Activated CD8-positive, alpha-beta memory T cell treated with anti-CD3 and anti-CD28 coated beads, Interleukin-2, amount 50 U/mL, for 1 hour (primary cell): ENCODE measurements around the gene NR3C2.
"Not testable (repeated sequence)": the region's sequence is repeated elsewhere in the genome, so short reads cannot be mapped to it uniquely, and the experiment has no call there.

ENCODE experiments used
- DNase-seq: peaks from one replicate; pipeline ENCODE4 v3.0.0-alpha.2; 2020; ENCODE audit errors: extremely low read depth

NR3C2 gene

DNA sequence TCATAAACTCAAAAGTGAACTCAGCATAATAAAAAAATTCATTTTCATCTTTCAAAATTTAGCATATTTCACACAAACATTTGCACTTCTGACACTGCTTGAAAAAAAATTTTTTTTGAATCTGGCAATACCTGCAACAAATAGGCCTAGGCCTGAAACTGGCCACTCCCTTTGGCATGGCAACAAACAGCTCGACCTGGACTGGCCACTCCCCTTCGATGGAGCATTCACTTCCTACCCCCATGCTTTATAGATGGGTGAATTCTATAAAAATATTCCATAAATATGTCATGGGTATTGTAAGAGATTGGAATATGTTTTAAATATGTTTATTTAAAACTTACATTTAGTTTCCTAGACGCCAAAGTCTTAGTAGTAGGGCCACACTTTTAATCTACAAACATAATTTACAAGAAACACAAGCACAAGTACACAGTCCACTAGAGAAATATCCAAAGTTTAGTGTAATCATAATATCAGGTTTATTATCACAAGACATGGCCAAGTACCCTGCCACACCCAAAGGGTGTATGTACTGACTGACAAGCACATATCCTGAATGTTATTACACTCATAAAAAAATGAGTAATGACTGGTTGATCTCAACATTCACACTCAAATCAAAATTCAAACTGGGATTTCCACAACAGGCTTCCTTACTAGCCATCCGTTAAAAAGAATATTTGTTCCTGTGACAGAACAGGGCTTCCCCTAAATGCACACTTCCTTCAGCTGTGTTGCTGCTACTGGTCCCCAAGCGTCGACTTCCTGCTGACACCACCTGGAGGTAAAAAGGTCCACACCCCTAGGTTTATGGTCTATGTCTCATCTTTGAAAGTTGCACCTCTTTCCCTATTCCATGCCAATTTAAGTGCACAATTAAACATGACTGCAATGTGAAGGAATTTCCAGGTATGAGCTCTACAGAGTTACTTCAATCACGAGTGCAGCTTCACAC lies 271.5 kb downstream of the NR3C2 start:
- DNase-seq, result no peak

DNA sequence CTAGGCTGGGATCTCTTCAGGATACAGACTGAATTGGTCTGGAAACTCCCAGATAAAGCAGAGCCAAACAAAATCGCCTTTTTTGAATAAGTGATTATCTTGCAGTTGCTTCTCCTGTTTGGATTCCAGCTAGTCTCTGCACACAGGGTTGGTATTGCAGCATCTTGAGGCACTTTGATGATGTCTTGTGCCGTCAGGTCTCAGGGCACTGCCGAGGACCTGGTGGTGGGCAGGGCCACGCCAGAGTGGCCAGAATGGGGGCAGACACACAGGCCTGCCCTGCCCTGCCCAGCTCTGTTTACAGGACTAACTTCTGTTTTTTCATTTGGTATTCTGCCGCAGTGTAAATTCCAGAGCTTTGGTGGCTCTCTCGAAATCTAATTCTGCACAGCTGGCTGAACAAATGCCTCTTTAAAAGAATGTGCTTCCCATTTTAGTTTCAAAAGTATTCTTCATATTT lies 276.1 kb downstream of the NR3C2 start:
- no peak for DNase-seq

DNA sequence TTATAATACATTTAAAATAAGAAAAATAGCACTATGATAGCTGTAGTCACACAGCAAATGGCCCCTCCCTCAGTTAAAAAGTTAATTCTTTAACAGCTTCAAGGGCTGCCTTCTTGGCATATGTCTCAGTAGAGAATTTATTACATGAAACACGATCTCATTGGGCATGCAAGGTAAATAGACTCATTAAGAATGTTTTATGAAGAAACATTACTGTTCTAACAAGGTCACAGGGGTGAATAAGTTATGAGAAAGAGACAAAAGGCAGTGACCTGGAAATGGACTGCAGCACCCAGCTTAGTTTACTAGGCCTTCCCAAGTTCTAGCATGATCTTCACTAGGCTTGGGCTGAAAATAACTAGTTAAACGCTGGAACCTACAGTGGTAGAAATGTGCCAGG lies 277.7 kb downstream of the NR3C2 start:
- DNase-seq, result no peak

DNA sequence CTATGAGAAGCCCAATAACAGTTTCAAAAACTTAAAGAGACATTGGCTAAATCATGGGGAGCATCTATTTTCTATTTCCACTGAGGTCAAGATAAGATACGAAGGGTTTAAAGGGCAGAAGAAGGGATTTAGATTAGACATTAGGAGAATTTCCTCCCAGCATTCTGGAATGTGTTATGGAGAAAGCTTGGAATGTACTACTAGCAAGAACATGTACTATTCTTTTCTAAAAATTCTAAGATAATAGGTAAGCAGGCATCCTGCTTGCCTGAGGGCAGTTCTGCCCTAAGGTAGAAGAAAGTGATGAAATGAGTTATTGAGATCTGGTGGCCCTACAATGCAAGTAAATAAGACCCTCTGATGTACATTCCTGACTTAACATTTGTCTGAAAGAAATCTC lies 279.2 kb downstream of the NR3C2 start:
- no peak for DNase-seq

DNA sequence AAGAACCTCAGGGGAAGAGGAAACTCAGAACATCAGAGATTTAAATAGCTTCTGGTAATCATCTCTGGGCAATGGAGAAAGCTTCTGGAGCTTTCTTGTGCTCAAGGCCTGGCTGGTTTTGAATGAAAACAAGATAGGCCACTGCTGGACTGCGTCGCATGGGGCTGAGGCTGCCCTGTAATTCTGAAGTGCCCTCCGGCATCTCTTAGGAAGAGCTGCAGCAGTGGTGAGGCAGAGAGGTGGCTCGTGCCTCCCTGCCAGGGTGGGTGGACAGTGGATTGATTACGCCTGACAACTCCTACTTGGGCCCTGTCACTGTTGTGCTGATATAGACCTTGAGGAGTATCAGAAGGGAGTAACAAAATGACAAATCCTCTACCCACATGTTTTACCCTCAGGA lies 279.7 kb downstream of the NR3C2 start:
- DNase-seq, result no peak

DNA sequence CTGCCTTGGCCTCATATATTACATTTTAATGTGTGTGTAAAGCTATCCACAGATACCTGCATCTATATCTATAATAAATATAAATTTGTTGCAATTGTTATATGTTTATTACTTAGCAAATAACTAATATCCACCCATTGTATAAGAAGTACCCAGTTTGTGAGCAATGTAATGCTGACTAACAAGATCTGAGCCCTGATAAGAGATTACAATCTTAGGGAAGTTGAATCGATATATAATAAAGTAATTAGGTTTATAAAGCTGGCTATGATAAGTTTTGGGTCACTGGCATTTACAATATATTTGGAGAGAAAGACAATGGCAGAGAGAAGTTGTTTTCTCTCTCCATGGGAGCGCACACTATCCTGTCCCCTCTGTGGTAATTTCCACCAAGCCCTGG lies 280.6 kb downstream of the NR3C2 start:
- DNase-seq, result no peak

DNA sequence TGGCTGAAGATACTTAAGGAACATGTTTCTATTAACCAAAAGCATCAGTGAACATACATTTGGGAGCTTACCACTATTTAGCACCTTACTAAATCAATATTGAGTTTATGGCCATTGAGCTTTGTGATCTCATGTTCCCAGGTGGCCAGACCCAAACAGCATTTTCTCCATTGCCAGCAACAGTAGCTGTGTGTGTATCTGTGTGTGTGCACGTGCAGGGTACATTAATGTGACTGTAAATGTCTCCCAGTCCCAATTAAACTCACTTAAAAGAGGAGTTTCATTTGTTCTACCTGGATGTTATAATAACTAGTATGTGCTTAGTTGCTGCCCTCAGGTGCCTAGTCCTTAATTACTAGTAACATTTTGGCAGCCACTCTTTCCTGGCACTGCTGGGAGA lies 282.4 kb downstream of the NR3C2 start:
- no peak for DNase-seq

DNA sequence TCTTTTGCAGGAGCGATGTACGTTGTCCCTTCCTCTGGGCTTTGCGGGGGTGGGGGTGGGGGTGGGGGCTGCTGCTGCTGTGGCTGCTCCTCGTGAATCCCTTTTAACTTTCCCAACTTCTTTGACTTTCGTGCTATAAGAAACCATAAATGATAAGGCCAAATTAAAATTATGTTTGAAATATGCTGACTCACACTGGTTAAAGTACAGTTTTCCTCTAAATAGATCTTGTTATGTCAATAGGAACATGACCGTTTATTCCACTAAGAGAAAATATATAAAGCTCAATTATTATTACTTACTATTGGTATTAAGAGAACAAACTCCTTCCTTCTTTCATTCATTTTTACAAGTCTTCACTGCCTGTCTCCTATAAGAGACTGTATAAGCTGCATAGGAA lies 287.4 kb downstream of the NR3C2 start:
- DNase-seq, result no peak

DNA sequence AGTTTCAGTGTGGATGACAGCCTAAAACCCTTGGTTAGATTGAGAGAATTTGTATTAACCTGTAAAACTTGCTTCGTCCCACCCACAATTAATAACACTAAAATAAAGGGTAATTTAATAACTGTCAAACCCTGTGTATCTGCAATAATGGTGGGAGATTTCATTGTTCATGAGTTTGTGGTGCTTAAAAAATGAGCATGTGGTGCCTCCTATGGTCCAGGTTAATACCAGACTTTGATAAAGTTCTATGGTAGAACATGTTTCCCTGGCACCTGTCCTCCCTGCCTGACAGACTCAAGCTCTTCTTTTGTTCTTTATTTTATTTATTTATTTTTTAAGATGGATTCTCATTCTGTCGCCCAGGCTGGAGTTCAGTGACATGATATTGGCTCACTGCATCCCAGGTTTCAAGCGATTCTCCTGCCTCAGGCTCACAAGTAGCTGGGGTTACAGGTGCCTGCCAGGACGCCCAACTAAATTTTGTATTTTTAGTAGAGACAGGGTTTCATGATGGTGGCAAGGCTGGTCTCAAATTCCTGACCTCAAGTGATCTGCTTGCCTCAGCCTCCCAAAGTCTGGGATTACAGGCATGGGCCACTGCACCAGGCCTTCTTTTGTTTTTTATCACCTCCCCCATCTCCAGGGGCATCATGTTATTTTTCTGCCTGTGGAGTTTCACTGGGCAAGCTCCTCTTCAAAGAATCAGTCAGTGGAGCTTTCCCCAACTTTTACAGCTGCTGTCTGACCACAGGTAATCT lies 289.2 kb downstream of the NR3C2 start:
- DNase-seq, result no peak

DNA sequence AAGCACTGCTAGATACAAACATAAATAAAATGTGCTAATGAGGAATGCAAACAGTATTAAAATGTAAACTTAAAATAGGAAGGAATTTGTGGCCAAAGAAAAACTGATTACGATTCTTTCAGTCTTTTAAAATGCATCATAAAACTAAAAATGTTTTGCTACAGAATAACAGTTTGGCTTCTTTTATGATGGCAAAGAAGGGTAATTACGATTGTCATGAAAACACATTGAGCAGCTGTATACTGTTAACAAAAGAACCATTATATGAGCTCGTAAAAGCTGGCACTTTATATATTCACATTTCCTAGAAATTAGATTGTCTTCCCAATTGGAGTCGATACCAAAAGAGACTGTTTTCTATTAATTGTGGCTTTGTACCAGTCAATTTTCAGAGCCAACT lies 290.4 kb downstream of the NR3C2 start:
- DNase-seq, result no peak

DNA sequence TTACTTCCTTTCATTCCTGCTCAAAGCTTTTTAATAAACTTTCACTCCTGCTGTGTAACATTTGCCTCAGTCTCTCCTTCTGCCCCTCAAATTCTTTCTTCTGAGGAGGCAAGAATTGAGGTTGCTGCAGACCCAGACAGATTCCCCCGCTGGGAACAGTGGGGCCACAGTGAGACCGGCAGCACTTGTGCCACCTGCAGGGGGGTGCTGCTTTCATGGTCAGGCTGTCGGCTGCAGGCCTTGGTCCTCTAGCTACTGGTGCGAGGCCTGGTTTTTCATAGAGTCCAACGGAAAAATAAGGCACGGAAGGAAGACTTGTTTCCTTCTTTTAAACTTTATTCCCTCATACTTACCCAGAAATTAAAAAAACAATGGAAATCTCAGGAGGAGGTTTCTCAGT lies 296.7 kb downstream of the NR3C2 start:
- DNase-seq, result no peak

DNA sequence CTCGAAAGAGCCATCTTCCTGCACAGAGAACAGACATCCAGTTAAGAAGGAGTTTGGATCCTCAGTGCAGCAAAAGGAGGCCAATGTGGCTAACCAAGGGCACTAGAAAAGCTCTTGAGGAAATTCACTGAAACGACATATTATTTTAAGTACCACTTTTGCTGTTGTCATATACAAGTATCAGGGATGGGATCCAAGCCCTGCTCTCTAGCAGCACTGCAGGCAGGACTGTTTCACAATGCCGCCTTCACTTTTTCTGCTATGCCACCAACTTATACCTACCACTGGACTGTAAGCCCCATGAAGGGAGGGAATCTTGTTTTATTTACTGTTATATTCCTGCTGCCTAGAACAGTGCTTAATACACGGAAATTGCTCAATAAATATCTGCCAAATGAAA lies 299.0 kb downstream of the NR3C2 start:
- no peak for DNase-seq

DNA sequence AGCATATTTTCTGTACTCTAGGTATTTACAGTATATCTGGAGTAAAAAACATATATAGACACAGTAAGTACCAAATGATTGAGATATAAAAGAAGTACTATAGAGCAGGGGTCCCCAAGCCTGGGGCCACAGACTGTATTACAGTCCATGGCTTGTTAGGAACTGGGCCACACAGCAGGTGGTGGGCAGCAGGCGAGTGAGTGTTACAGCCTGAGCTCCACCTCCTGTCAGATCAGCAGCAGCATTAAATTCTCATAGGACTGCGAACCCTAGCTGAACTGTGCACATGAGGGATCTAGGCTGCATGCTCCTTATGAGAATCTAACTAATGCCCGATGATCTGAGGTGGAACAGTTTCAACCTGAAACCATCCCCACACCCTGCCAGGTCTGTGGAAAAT lies 300.7 kb downstream of the NR3C2 start:
- DNase-seq, result no peak

DNA sequence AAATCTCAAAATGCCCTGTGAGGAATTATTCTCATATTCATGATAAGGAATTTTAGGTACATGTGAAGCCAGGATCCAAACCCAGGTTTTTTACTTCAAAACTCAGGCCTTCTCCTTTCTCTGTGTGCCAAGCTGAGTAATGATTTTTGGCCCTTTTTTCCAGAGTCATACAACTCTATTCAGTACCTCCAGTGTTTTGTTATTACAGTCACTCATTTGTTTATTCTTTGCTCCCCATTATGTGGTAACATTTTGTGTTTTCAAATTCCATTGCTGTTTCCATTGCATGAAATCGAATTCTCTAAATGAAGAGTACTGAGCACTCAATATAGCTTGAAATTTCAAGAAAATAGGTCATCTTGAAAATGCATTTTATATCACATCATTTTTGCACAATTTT lies 315.4 kb downstream of the NR3C2 start:
- no peak for DNase-seq

DNA sequence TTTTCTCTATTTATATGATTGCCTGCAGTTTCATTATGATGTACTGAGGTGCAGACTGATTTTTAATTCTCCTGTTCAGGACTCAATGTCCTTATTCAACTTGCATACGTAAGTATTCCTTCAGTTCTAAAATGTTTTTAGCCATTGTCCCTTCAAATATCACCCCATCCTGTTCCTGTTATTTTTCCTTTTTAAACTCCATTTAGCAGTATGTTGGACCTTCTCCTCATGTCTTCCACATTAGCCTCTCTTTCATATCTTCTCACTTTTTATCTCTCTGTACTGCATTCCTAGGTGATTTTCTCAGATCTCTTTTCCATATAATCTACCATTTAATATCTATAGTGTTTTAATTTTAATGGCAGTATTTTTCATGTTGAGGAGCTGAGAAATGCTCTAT lies 317.7 kb downstream of the NR3C2 start:
- DNase-seq, result no peak

DNA sequence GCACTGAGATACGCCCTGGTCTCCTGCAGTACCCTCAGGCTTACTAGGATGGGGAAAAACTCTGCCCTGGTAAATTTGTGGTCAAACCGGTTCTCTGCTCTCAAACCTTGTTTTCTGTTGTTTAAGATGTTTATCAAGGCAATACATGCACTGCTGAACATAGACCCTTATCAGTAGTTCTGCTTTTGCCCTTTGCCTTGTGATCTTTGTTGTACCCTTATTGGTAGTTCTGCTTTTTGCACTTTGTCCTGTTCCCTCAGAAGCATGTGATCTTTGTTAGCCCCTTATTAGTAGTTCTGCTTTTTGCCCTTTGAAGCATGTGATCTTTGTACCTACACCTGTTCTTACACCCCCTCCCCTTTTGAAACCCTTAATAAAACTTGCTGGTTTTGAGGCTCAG lies 319.1 kb downstream of the NR3C2 start:
- not testable (repeated sequence) for DNase-seq

DNA sequence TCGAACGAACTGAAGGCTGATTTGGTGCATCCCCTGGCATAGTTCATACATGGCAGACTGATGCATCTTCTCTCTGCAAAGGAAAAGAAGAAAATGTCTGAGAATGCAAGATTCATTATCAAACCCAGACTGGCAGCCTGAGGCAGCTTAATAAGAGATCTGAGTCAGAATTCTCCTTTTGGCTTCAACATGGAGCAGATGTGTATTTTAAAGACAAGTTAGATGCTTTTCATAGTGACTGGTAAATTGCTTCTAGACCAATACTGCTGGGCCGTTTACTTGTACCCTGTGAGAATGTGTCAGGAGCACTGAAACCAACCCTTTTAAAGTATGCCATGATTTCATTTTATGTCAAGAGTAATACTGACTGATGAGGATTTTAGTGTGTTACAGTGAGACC lies 322.0 kb downstream of the NR3C2 start:
- no peak for DNase-seq

DNA sequence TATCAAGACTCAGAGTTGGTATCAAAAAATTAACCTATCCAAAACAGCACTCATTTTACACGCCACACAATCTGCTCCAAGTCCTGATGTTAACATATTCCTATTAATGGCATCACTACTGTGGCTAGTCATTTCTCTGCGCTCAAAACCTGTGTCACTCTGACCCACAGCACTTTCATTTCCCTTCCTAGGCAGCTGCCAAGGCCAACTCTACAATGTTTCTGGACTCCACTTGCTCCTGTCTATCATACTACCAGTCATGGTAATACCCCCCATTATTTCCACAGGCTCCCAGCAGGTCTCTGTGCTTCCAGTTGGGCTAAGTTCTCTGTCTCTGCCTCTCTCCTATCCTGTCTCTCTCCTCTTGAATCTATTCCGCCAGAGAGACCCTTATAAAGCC lies 323.6 kb downstream of the NR3C2 start:
- no peak for DNase-seq

DNA sequence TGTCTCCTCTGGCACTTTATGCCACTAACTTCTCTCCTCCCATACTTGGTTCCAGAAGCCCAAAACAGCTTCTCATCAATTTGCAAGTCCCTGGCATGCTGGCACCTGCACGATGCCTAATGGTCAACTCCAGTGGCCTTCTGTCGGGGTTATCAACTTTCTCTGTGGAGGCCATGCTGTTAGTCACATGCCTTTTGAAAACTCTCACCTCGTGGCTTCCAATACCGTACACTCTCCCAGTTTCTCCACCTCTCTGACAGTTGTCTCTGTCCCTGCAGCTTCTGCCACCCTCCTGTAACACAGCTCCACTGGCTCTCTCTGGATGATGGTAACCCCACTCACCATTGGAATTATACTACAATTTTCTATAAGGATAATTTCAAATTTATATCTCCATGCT lies 324.0 kb downstream of the NR3C2 start:
- no peak for DNase-seq

DNA sequence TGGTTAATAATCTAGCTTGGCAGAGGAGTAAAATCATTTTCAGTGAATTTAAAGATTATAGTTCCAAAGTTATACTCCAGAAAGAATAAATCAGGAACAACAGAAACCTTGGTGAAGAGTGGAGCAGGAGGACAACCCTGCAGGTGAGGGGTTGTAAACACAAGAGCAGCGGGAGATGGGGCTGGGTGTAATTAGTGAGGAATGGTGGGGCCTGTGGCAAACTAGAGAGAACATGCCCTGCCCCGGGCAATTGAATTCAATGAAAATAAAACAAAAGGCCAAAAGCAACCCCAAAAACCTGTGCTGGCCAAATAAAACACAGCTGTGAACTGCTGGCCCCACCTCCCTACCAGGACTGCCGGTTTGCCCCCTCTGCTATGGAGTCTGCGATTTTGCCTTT lies 325.2 kb downstream of the NR3C2 start:
- DNase-seq, result no peak

DNA sequence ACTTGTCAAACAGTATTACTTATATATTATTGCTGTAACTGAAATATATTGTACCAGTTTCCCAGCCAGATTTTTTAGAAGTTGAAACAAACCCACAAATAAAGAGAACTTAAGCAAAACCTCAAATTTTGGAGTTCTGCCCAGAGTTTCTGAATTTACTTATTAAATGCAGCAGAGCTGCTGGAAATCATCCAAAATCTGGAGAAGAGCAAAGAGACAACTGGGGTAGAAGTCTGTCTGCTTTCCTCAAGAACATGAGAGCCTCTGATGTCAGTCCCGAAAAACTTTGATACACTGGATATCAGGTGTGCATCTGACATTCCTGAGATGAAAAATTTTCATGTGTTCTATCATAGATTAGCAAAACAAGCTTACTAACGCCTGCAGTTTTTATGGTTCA lies 325.9 kb downstream of the NR3C2 start:
- no peak for DNase-seq

DNA sequence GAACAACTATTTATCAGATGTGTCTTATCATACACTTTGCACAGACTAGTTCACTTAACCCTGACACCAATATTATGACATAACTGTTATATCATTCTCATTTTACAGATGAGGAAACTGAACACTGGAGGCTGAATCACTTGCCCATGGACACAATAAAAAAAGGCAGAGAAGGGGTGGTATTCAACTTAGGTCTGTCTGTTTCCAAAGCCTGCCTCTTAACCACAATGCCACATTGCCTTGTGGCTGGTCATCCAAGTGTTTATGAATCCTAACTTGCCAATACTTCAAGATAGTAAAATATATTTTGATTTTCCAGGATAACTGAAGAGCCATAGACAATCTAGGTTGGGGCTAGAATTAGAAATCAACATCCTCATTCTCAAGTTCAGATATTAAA lies 327.8 kb downstream of the NR3C2 start:
- no peak for DNase-seq
